Measurements from ENCODE around the gene GATB.

GATB gene

DNA sequence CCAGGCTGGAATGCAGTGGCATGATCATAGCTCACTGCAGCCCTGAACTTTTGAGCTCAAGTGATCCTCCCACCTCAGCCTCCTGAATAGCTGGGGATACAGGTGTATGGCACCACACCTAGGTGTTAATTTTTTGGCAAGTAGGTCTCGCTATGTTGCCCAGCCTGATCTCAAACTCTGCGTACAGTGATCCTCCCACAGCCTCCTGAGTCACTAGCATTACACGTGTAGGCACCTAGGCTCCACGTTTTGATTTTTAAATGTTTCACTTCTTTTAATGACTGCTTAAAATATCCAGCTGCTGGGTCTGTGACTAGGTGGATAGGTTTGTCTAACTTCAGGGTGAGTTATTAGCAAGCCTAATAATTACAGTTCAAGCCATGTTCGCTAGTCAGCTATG is 44.5 kb downstream of the GATB start:
- Histone ChIP-seq H2AFZ (ENCODE audit: low read depth, low read length, severe bottlenecking) (no peak overlapping the region), H3K9me3 (ENCODE audit: insufficient read depth, low read length) (no peaks in the 10 kb centered on the region), H3K4me2 (ENCODE audit: low read depth, low read length, poor library complexity, severe bottlenecking) (no peak overlapping the region), H3F3A (ENCODE audit: insufficient read depth) (no peaks in the 10 kb centered on the region), H3K27ac (ENCODE audit: low read depth, low read length) (no peak overlapping the region), H3K36me3 (ENCODE audit: low read length) (no peaks in the 10 kb centered on the region), H3K27me3 (ENCODE audit: low read length) (no peaks in the 10 kb centered on the region), H3K4me3 (ENCODE audit: insufficient read depth, low read length, poor library complexity, severe bottlenecking) (no peak overlapping the region), H4K20me1 (ENCODE audit: low read depth, low read length) (no peaks in the 10 kb centered on the region), H3K9ac (ENCODE audit: low read length) (no peak overlapping the region), H3K9me2 (replicated peaks; ENCODE audit: insufficient read depth, low read length) (no peaks in the 10 kb centered on the region), H3K79me2 (ENCODE audit: insufficient read depth, low read length) (no peaks in the 10 kb centered on the region)
- TF ChIP-seq, protein P1, sequence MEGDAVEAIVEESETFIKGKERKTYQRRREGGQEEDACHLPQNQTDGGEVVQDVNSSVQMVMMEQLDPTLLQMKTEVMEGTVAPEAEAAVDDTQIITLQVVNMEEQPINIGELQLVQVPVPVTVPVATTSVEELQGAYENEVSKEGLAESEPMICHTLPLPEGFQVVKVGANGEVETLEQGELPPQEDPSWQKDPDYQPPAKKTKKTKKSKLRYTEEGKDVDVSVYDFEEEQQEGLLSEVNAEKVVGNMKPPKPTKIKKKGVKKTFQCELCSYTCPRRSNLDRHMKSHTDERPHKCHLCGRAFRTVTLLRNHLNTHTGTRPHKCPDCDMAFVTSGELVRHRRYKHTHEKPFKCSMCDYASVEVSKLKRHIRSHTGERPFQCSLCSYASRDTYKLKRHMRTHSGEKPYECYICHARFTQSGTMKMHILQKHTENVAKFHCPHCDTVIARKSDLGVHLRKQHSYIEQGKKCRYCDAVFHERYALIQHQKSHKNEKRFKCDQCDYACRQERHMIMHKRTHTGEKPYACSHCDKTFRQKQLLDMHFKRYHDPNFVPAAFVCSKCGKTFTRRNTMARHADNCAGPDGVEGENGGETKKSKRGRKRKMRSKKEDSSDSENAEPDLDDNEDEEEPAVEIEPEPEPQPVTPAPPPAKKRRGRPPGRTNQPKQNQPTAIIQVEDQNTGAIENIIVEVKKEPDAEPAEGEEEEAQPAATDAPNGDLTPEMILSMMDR (IDR thresholded peaks at IDR 0.05; ENCODE audit: insufficient read depth, low read length, poor library complexity, severe bottlenecking), result no peak
- no peak for TF ChIP-seq EZH2phosphoT487 (conservative IDR thresholded peaks at IDR 0.05; ENCODE audit: low read length)

DNA sequence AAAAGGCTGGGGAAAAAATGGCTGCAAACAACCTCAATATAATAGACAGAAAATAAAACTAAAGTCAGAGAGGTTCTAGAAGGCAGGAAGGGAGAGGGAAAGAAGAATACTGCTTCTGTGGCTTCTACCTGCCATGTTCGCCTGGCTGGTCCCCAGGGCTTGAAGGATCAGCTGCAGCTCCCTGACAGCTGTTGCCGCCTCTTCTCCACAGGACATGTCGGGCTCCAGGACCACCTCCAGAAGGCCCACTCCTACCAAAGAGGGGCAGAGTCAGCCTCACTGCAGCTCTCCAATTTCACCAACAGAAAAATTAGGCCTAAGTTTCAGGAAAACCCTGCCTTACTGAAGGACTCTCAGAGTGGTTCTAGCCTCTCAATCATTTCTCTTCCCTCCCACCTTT is 44.9 kb downstream of the GATB start:
- no peak overlapping the region for H2AFZ ChIP-seq (ENCODE audit: low read depth, low read length, severe bottlenecking)
- H3K27ac ChIP-seq (ENCODE audit: low read depth, low read length), result no peak overlapping the region
- H3K9me2 ChIP-seq (replicated peaks; ENCODE audit: insufficient read depth, low read length), result no peaks in the 10 kb centered on the region
- H3K36me3 ChIP-seq (ENCODE audit: low read length), result no peaks in the 10 kb centered on the region
- no peaks in the 10 kb centered on the region for H3F3A ChIP-seq (ENCODE audit: insufficient read depth)
- no peaks in the 10 kb centered on the region for H3K27me3 ChIP-seq (ENCODE audit: low read length)
- no peaks in the 10 kb centered on the region for H3K9me3 ChIP-seq (ENCODE audit: insufficient read depth, low read length)
- H3K9ac ChIP-seq (ENCODE audit: low read length), result no peak overlapping the region
- no peaks in the 10 kb centered on the region for H3K79me2 ChIP-seq (ENCODE audit: insufficient read depth, low read length)
- H3K4me3 ChIP-seq (ENCODE audit: insufficient read depth, low read length, poor library complexity, severe bottlenecking), result no peak overlapping the region
- TF ChIP-seq, protein P1 (IDR thresholded peaks at IDR 0.05; ENCODE audit: insufficient read depth, low read length, poor library complexity, severe bottlenecking), result no peak
- no peak for TF ChIP-seq EZH2phosphoT487 (conservative IDR thresholded peaks at IDR 0.05; ENCODE audit: low read length)
- H3K4me2 ChIP-seq (ENCODE audit: low read depth, low read length, poor library complexity, severe bottlenecking), result no peak overlapping the region
- no peaks in the 10 kb centered on the region for H4K20me1 ChIP-seq (ENCODE audit: low read depth, low read length)

DNA sequence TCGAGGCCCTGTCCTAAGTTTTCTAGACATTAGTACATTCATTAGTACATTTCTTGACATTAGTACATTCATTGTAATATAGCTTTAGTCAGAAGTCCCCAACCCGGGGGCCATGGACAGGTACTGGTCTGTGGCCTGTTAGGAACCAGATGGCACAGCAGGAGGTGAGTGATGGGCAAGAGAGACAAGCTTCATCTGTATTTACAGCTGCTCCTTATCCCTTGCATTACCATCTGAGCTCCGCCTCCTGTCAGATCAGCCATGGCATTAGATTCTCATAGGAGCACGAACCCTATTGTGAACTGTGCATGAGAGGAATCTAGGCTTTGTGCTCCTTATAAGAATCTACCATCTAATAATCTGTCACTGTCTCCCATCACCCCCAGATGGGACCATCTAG is 48.0 kb downstream of the GATB start:
- H3K4me2 ChIP-seq (ENCODE audit: low read depth, low read length, poor library complexity, severe bottlenecking), result no peak overlapping the region
- H2AFZ ChIP-seq (ENCODE audit: low read depth, low read length, severe bottlenecking), result no peak overlapping the region
- H3F3A ChIP-seq (ENCODE audit: insufficient read depth), result no peaks in the 10 kb centered on the region
- no peak overlapping the region for H3K27ac ChIP-seq (ENCODE audit: low read depth, low read length)
- no peaks in the 10 kb centered on the region for H3K9me3 ChIP-seq (ENCODE audit: insufficient read depth, low read length)
- H3K9me2 ChIP-seq (replicated peaks; ENCODE audit: insufficient read depth, low read length), result no peaks in the 10 kb centered on the region
- no peaks in the 10 kb centered on the region for H4K20me1 ChIP-seq (ENCODE audit: low read depth, low read length)
- H3K9ac ChIP-seq (ENCODE audit: low read length), result no peak overlapping the region
- H3K36me3 ChIP-seq (ENCODE audit: low read length), result no peaks in the 10 kb centered on the region
- H3K79me2 ChIP-seq (ENCODE audit: insufficient read depth, low read length), result no peaks in the 10 kb centered on the region
- H3K27me3 ChIP-seq (ENCODE audit: low read length), result no peaks in the 10 kb centered on the region
- no peak overlapping the region for H3K4me3 ChIP-seq (ENCODE audit: insufficient read depth, low read length, poor library complexity, severe bottlenecking)
- TF ChIP-seq, protein P1 (IDR thresholded peaks at IDR 0.05; ENCODE audit: insufficient read depth, low read length, poor library complexity, severe bottlenecking), result no peak
- no peak for TF ChIP-seq EZH2phosphoT487 (conservative IDR thresholded peaks at IDR 0.05; ENCODE audit: low read length)

All from SU-DHL-6 (cell line).